HCT116 (cell line): ENCODE data around the gene CHD2. TPM values are rescaled to one million over a fixed set of nuclear protein-coding genes. Genes with fewer than 3 reads are reported as not detected.
"Not testable (repeated sequence)": the region's sequence is repeated elsewhere in the genome, so short reads cannot be mapped to it uniquely, and the experiment has no call there.

Experiments
- ATAC-seq: fragments of 200-7000 bp; cut with Tn5 transposase; 2 replicates; pipeline ENCODE4 v1.9.1; 2020; ENCODE audit warnings: mild to moderate bottlenecking, moderate library complexity
- BruUV-seq: library from RNA; stranded (reverse); fragments of 400-500 nt; replicated peaks from 2 replicates; lab custom pipeline; 2021; lab: Mats Ljungman, UMichigan
- CTCF ChIA-PET: fragments of 300-600 bp; sonication (Branson Sonifier 250); formaldehyde crosslinking; loops from one replicate; lab custom pipeline; 2021; ENCODE audit warnings: antibody characterized with exemption; lab: Charles Lee
- POLR2A ChIA-PET: fragments of 300-600, 350-600 bp; sonication (Branson Sonifier 250); formaldehyde crosslinking; loops from one replicate; lab custom pipeline; 2021; ENCODE audit warnings: antibody characterized with exemption; lab: Charles Lee
- RAD21 ChIA-PET, 2 experiments: fragments of 300-600 bp; sonication (Branson Sonifier 250); formaldehyde crosslinking; loops; one replicate each; lab custom pipeline; 2023; ENCODE audit warnings: low total read pairs in 2 of 2; ENCODE audit not compliant: uncharacterized antibody in 2 of 2, unreplicated experiment in 2 of 2, low non-redundant PET in 1 of 2; lab: Charles Lee
- DNase-seq: peaks from one replicate; pipeline ENCODE4 v3.0.0-alpha.2; 2010; ENCODE audit warnings: low read depth, low spot score
- H2AFZ ChIP-seq: fragments of 200-600 bp; shearing (Covaris generic), sonication (generic); 2 replicates; pipeline ENCODE4 v1.6.1; 2017; ENCODE audit warnings: low read depth, mixed run types, mixed read lengths, antibody characterized with exemption, low read length; ENCODE audit not compliant: poor library complexity, severe bottlenecking
- H3K27ac ChIP-seq: 2 replicates; pipeline ENCODE4 v1.5.1; 2012; ENCODE audit warnings: low read depth, low read length
- H3K27me3 ChIP-seq: fragments of 200-600 bp; sonication (generic); 2 replicates; pipeline ENCODE4 v1.6.1; 2016; ENCODE audit warnings: mixed run types, low read length, mixed read lengths; ENCODE audit not compliant: insufficient read depth
- H3K36me3 ChIP-seq, 2 experiments: fragments of 200-500 bp in 1 of 2; fragments of 200-600 bp in 1 of 2; sonication (Bioruptor generic) in 1 of 2; sonication (generic) in 1 of 2; 2 replicates each; pipeline versions ENCODE4 v1.5.1 to v1.6.1; 2014 to 2016; ENCODE audit warnings: low read length in 2 of 2, inconsistent platforms in 1 of 2, mixed read lengths in 1 of 2, mixed run types in 1 of 2; ENCODE audit not compliant: insufficient read depth in 2 of 2, control insufficient read depth in 1 of 2
- H3K4me1 ChIP-seq, 2 experiments: fragments of 200-600 bp in 1 of 2; sonication (generic) in 1 of 2; 2 replicates each; pipeline versions ENCODE4 v1.5.1 to v1.6.1; 2012 to 2017; ENCODE audit warnings: low read length in 2 of 2, inconsistent platforms in 1 of 2, mild to moderate bottlenecking in 1 of 2, mixed read lengths in 1 of 2, mixed run types in 1 of 2, moderate library complexity in 1 of 2; ENCODE audit not compliant: insufficient read depth in 2 of 2, control insufficient read depth in 1 of 2
- H3K4me2 ChIP-seq: fragments of 200-600 bp; sonication (generic); 2 replicates; pipeline ENCODE4 v1.6.1; 2017; ENCODE audit warnings: mixed run types, low read length, mixed read lengths
- H3K4me3 ChIP-seq, 2 experiments: fragments of 200-600 bp in 1 of 2; sonication (generic) in 1 of 2; replicated peaks in 1 of 2; 2 replicates each; pipeline ENCODE4 v1.5.1; 2011 to 2016; ENCODE audit warnings: low read length in 2 of 2, control low read depth in 1 of 2, low read depth in 1 of 2, mild to moderate bottlenecking in 1 of 2, mixed read lengths in 1 of 2, mixed run types in 1 of 2
- H3K79me2 ChIP-seq: fragments of 200-600 bp; sonication (generic); 2 replicates; pipeline ENCODE4 v1.6.1; 2017; ENCODE audit warnings: mild to moderate bottlenecking, mixed run types, low read length, moderate library complexity, mixed read lengths; ENCODE audit not compliant: insufficient read depth
- H3K9ac ChIP-seq: fragments of 200-600 bp; sonication (generic); 2 replicates; pipeline ENCODE4 v1.6.1; 2016; ENCODE audit warnings: low read length, mixed read lengths
- H3K9me2 ChIP-seq: fragments of 200-600 bp; sonication (generic), shearing (Covaris generic); 2 replicates; pipeline ENCODE4 v1.6.1; 2017; ENCODE audit warnings: mixed run types, mild to moderate bottlenecking, moderate library complexity; ENCODE audit not compliant: insufficient read depth
- H3K9me3 ChIP-seq, 2 experiments: fragments of 200-500 bp in 1 of 2; fragments of 200-600 bp in 1 of 2; sonication (Bioruptor generic) in 1 of 2; sonication (generic) in 1 of 2; 2 replicates each; pipeline ENCODE4 v1.6.1; 2014 to 2017; ENCODE audit warnings: low read length in 2 of 2, mixed read lengths in 2 of 2, inconsistent platforms in 1 of 2, low read depth in 1 of 2, mild to moderate bottlenecking in 1 of 2, mixed run types in 1 of 2, moderate library complexity in 1 of 2; ENCODE audit not compliant: control insufficient read depth in 1 of 2, insufficient read depth in 1 of 2
- H4K20me1 ChIP-seq: fragments of 200-600 bp; sonication (generic), shearing (Covaris generic); 2 replicates; pipeline ENCODE4 v1.6.1; 2017; ENCODE audit warnings: mixed run types, mild to moderate bottlenecking, moderate library complexity; ENCODE audit not compliant: insufficient read depth
- CTCF ChIP-seq, 3 experiments: fragments of 200-600 bp in 1 of 3; sonication (generic) in 1 of 3; IDR thresholded peaks in 2 of 3; conservative IDR thresholded peaks in 1 of 3; 2 replicates each; pipeline ENCODE4 v1.5.1; 2012 to 2017; ENCODE audit warnings: low read depth in 2 of 3, low read length in 2 of 3, antibody characterized with exemption in 1 of 3, borderline replicate concordance in 1 of 3, control low read depth in 1 of 3, mild to moderate bottlenecking in 1 of 3, mixed read lengths in 1 of 3, mixed run types in 1 of 3, moderate library complexity in 1 of 3; ENCODE audit not compliant: insufficient read depth in 1 of 3
- EGR1 ChIP-seq: IDR thresholded peaks from 2 replicates; pipeline ENCODE4 v1.6.1; 2012; ENCODE audit warnings: low read depth
- EZH2 ChIP-seq: fragments of 200-600 bp; sonication (generic); IDR thresholded peaks from 2 replicates; pipeline ENCODE4 v1.6.1; 2017; ENCODE audit warnings: antibody characterized with exemption, mixed run types
- JUND ChIP-seq: IDR thresholded peaks from 2 replicates; pipeline ENCODE4 v1.6.1; 2012
- POLR2A ChIP-seq: IDR thresholded peaks from 2 replicates; pipeline ENCODE4 v1.7.0; 2011; ENCODE audit warnings: borderline replicate concordance; ENCODE audit not compliant: insufficient read depth, insufficient read length; ENCODE audit errors: extremely low read depth
- POLR2AphosphoS5 ChIP-seq: IDR thresholded peaks from 2 replicates; pipeline ENCODE4 v1.6.1; 2011; ENCODE audit warnings: mild to moderate bottlenecking, low read depth, low read length, moderate library complexity
- REST ChIP-seq: IDR thresholded peaks from 2 replicates; pipeline ENCODE4 v1.6.1; 2012; ENCODE audit warnings: low read depth
- ZBTB33 ChIP-seq: IDR thresholded peaks from 2 replicates; pipeline ENCODE4 v1.6.1; 2011; ENCODE audit warnings: mild to moderate bottlenecking, low read length, moderate library complexity; ENCODE audit not compliant: insufficient replicate concordance; ENCODE audit errors: extremely low read depth
- ZFX ChIP-seq: fragments of 450-650 bp; IDR thresholded peaks from 2 replicates; pipeline ENCODE4 v1.6.1; 2017
- intact Hi-C: fragments of 100-400 bp; cut with micrococcal nuclease; formaldehyde crosslinking; loops from 2 replicates; pipeline ENCODE4 v1.10.0; 2022
- total RNA-seq: library from RNA; stranded (reverse); gene quantifications from one replicate; pipeline ENCODE4 v1.2.1, GENCODE V29; 2021; ENCODE audit not compliant: unreplicated experiment

Gene CHD2
- total RNA-seq, 1 experiment from 2014 or later: 116 TPM

GRCh38 chr15:93037820-93038705 is 137.9 kb downstream of the CHD2 start:
- ChIA-PET CTCF (interaction anchor here (0.7 to 3.1 kb wide), 2 partner anchors 10 to 1082 kb away, joined by 3 to 17 read pairs; no protein-coding TSS in a partner anchor), POLR2A (no interaction called here), RAD21 (interaction anchor here in 1 of 2 experiments (0.7 kb wide), 1 partner anchor 18 kb away, joined by 3 read pairs; no protein-coding TSS in a partner anchor)
- Histone ChIP-seq H3K27ac (no peak overlapping the region), H3K4me3 (no peak overlapping the region), H3K27me3 (no peaks in the 10 kb centered on the region), H3K9ac (no peak overlapping the region), H3K9me2 (no peaks in the 10 kb centered on the region), H3K79me2 (no peaks in the 10 kb centered on the region), H2AFZ (no peak overlapping the region), H3K4me1 (peaks cover 0 to 9% of the 10 kb centered on the region in 2 experiments; a peak in 1 of 4 replicates), H3K9me3 (no peaks in the 10 kb centered on the region), H4K20me1 (no peaks in the 10 kb centered on the region), H3K36me3 (no peaks in the 10 kb centered on the region), H3K4me2 (no peak overlapping the region)
- TF ChIP-seq EZH2 (no peak), EGR1 (no peak), REST (no peak), ZFX (no peak), ZBTB33 (no peak), POLR2AphosphoS5 (no peak), CTCF (IDR thresholded peaks at IDR 0.05 in 2 of 3, conservative IDR thresholded peaks at IDR 0.05 in 1 of 3; ENCODE audit: borderline replicate concordance in 1 of 3, insufficient read depth in 1 of 3, low read depth in 2 of 3, low read length in 2 of 3) (no peak), POLR2A (no peak), JUND (no peak)
- ATAC-seq (no peak), DNase-seq (no peak)
- intact Hi-C loops: loop anchor here (2.0 kb wide), 1 partner anchor 937 kb away; no protein-coding TSS in a partner anchor
- BruUV-seq: no TSS peak

GRCh38 chr15:93039562-93040287 is 139.6 kb downstream of the CHD2 start:
- CTCF ChIA-PET, H3K4me2 ChIP-seq, H3K9ac ChIP-seq, H3K9me3 ChIP-seq, POLR2A ChIA-PET, H3K4me1 ChIP-seq, H4K20me1 ChIP-seq, H3K79me2 ChIP-seq, H3K27me3 ChIP-seq, H3K36me3 ChIP-seq, intact Hi-C loops, H3K9me2 ChIP-seq, H3K27ac ChIP-seq, ATAC-seq, H2AFZ ChIP-seq, BruUV-seq, H3K4me3 ChIP-seq, RAD21 ChIA-PET, DNase-seq: not testable (repeated sequence)
